ENCODE measurements around the gene NFIA. TPM values are rescaled to one million over a fixed set of nuclear protein-coding genes. Genes with fewer than 3 reads are reported as not detected.

The NFIA gene
- total RNA-seq, 4 donors from 2014 or later: 27.9 to 79.9 (median 36.7) TPM

GRCh38 chr1:61198554-61198953 is 116.2 kb downstream of the NFIA start:
- Histone ChIP-seq H3K36me3 (no peaks in the 10 kb centered on the region), H3K9me3 (no peaks in the 10 kb centered on the region), H3K4me3 (no peak overlapping the region), H3K27ac (no peak overlapping the region), H3K27me3 (no peaks in the 10 kb centered on the region), H3K4me1 (peaks cover 0 to 41% (median 9%) of the 10 kb centered on the region in 3 donors)
- 68 to 83% methylated on average over 7 to 8 of the region's 8 CpGs for WGBS, 2 donors
- TF ChIP-seq CTCF (IDR thresholded peaks at IDR 0.05) (no peak), POLR2A (IDR thresholded peaks at IDR 0.05) (no peak)
- intact Hi-C loops (cut with DNase I): no loop called here
- no peak for DNase-seq

- H3K4me3 ChIP-seq: no peak overlapping the region
- H3K4me1 ChIP-seq: peaks cover 0 to 48% (median 17%) of the 10 kb centered on the region in 3 donors
- no peaks in the 10 kb centered on the region for H3K9me3 ChIP-seq
- no peaks in the 10 kb centered on the region for H3K36me3 ChIP-seq
- no peak overlapping the region for H3K27ac ChIP-seq
- WGBS, 2 donors: 67 to 83% methylated on average over 5 of the region's 5 CpGs
- intact Hi-C loops (cut with DNase I): no loop called here
- TF ChIP-seq CTCF (IDR thresholded peaks at IDR 0.05) (no peak), POLR2A (IDR thresholded peaks at IDR 0.05) (no peak)
- DNase-seq: no peak
- no peaks in the 10 kb centered on the region for H3K27me3 ChIP-seq
Observed at GRCh38 chr1:61201035-61201434, 118.7 kb downstream of the NFIA start.

- Histone ChIP-seq H3K36me3 (no peaks in the 10 kb centered on the region), H3K27me3 (no peaks in the 10 kb centered on the region), H3K4me1 (peaks cover 0 to 49% (median 17%) of the 10 kb centered on the region in 3 donors), H3K27ac (peak overlapping the region; percentile 60 to 86 (median 81)), H3K4me3 (peak overlapping the region; percentile 1 to 51 (median 35)), H3K9me3 (no peaks in the 10 kb centered on the region)
- intact Hi-C loops (cut with DNase I): no loop called here
- no peak for TF ChIP-seq POLR2A (IDR thresholded peaks at IDR 0.05)
- TF ChIP-seq CTCF (IDR thresholded peaks at IDR 0.05): no peak
- no peak for DNase-seq
- 30 to 37% methylated on average over 11 of the region's 11 CpGs for WGBS, 2 donors
Observed at GRCh38 chr1:61202854-61203598, 120.7 kb downstream of the NFIA start.

GRCh38 chr1:61204528-61204927 is 122.2 kb downstream of the NFIA start:
- DNase-seq: no peak
- Histone ChIP-seq H3K27ac (peak overlapping the region in 2 of 4 donors; percentile 85 to 86), H3K4me3 (no peak overlapping the region), H3K27me3 (no peaks in the 10 kb centered on the region), H3K36me3 (no peaks in the 10 kb centered on the region), H3K9me3 (no peaks in the 10 kb centered on the region), H3K4me1 (peaks cover 0 to 53% (median 25%) of the 10 kb centered on the region in 3 donors)
- intact Hi-C loops (cut with DNase I): no loop called here
- TF ChIP-seq POLR2A (IDR thresholded peaks at IDR 0.05): no peak
- TF ChIP-seq CTCF (IDR thresholded peaks at IDR 0.05): no peak
- WGBS, 2 donors: 96 to 100% methylated on average over 1 of the region's 1 CpG

- no peaks in the 10 kb centered on the region for H3K27me3 ChIP-seq
- no peaks in the 10 kb centered on the region for H3K9me3 ChIP-seq
- no peak overlapping the region for H3K4me3 ChIP-seq
- no peak for DNase-seq
- peaks cover 0 to 49% (median 23%) of the 10 kb centered on the region in 3 donors for H3K4me1 ChIP-seq
- no peak overlapping the region for H3K27ac ChIP-seq
- no peak for TF ChIP-seq CTCF (IDR thresholded peaks at IDR 0.05)
- TF ChIP-seq POLR2A (IDR thresholded peaks at IDR 0.05): no peak
- no peaks in the 10 kb centered on the region for H3K36me3 ChIP-seq
- WGBS, 2 donors: 73 to 82% methylated on average over 5 of the region's 5 CpGs
- intact Hi-C loops (cut with DNase I): no loop called here
Observed at GRCh38 chr1:61207416-61207815, 125.1 kb downstream of the NFIA start.

Measured in esophagus squamous epithelium (tissue), 5 donors.